Renal pelvis (tissue), 4 donors: ENCODE measurements around the gene GMEB2. TPM values are rescaled to one million over a fixed set of nuclear protein-coding genes. Genes with fewer than 3 reads are reported as not detected.

Experiments used
- DNase-seq: peaks from one replicate; pipeline ENCODE4 v3.0.0-alpha.2; 2013
- polyA plus RNA-seq, 3 donors: library from polyadenylated mRNA; unstranded; fragments of 120-200 nt; gene quantifications; one replicate each; pipeline ENCODE4 v1.2.1, GENCODE V29; 2013; ENCODE audit not compliant: insufficient read length in 3 of 3

GMEB2 gene
- polyA plus RNA-seq, 3 donors: 12.4 to 14.2 (median 12.8) TPM

GRCh38 chr20:63547725-63548480 is 79.0 kb downstream of the GMEB2 start, which contains the start of gene SRMS:
SRMS (minus strand) TSS chr20:63547749; CDS start chr20:63547463, 286 bp downstream.
- DNase-seq: no peak

GRCh38 chr20:63546956-63547724 is 79.8 kb downstream of the GMEB2 start:
- no peak for DNase-seq

- DNase-seq: no peak
These were observed 80.5 kb downstream of the GMEB2 start for GRCh38 chr20:63546256-63546955.

GRCh38 chr20:63545814-63546213 is 81.1 kb downstream of the GMEB2 start:
- DNase-seq: no peak

GRCh38 chr20:63544958-63545516 is 81.9 kb downstream of the GMEB2 start:
- no peak for DNase-seq

GRCh38 chr20:63544241-63544957 is 82.5 kb downstream of the GMEB2 start:
- no peak for DNase-seq

GRCh38 chr20:63543733-63544132 is 83.2 kb downstream of the GMEB2 start:
- no peak for DNase-seq

- DNase-seq: no peak
These were observed 83.8 kb downstream of the GMEB2 start for GRCh38 chr20:63543131-63543530.

- DNase-seq: no peak
These were observed 84.2 kb downstream of the GMEB2 start for GRCh38 chr20:63542696-63543095.

- no peak for DNase-seq
These were observed 84.8 kb downstream of the GMEB2 start for GRCh38 chr20:63542031-63542559.

- no peak for DNase-seq
These were observed 85.5 kb downstream of the GMEB2 start for GRCh38 chr20:63541371-63541770.

- no peak for DNase-seq
These were observed 86.3 kb downstream of the GMEB2 start for GRCh38 chr20:63540417-63541186.

GRCh38 chr20:63539441-63540370 is 87.2 kb downstream of the GMEB2 start:
- no peak for DNase-seq

GRCh38 chr20:63539092-63539430 is 87.8 kb downstream of the GMEB2 start:
- DNase-seq: no peak

GRCh38 chr20:63538204-63539091 is 88.5 kb downstream of the GMEB2 start:
- no peak for DNase-seq
